Forelimb muscle (tissue), 1 donor: ENCODE measurements around the gene CACNG1. TPM values are rescaled to one million over a fixed set of nuclear protein-coding genes. Genes with fewer than 3 reads are reported as not detected.

ENCODE experiments used
- DNase-seq: peaks from one replicate; pipeline ENCODE4 v3.0.0-alpha.2; 2013; ENCODE audit warnings: low read depth
- polyA plus RNA-seq: library from polyadenylated mRNA; unstranded; fragments of 120-200 nt; gene quantifications from one replicate; pipeline ENCODE4 v1.2.1, GENCODE V29; 2013; ENCODE audit not compliant: insufficient read length

The CACNG1 gene, protein sequence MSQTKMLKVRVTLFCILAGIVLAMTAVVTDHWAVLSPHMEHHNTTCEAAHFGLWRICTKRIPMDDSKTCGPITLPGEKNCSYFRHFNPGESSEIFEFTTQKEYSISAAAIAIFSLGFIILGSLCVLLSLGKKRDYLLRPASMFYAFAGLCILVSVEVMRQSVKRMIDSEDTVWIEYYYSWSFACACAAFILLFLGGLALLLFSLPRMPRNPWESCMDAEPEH
- polyA plus RNA-seq = 267 TPM

DNA sequence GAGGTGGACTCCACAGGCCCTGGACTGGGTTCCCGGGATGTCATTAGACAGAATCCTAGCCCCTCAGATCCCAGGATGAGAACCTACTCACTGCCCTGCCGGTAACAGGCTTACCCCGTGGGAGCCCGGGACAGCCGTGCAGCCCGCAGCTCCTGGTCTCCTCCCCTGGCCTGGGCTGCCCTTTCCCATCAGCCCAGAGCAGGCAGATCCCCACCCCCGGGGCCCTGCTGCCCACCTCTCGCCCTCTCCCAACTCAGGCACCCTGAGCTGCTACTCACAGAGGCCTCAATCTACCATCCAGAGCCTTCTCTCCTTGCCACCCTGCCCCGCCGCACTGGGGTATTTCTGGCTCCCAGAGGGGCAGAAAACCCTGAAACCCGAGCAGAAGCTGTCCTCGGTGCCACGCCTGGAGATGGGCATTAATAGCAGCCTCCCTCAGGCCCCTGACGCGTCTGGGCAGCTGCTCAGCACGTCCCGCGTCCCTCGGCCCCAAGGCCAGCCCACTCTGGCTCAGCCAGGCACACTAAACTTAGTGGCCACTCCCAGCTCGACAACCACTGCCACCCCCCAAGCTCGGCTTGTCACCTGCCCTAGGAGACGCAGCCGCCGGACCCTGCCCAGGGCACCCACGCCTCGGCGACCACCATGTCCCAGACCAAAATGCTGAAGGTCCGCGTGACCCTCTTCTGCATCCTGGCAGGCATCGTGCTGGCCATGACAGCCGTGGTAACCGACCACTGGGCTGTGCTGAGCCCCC is at the start of gene CACNG1:
Gene CACNG1, plus strand, starts transcription at position 539 of the 757 bp plus-strand sequence. Its CDS starts 107 bp downstream, at position 646.
- DNase-seq = no peak

GRCh38 chr17:66994930-66995535 is 49.3 kb upstream of the CACNG1 start:
- DNase-seq = no peak

- DNase-seq = no peak
Observed at GRCh38 chr17:66995944-66996343, 48.4 kb upstream of the CACNG1 start.

DNA sequence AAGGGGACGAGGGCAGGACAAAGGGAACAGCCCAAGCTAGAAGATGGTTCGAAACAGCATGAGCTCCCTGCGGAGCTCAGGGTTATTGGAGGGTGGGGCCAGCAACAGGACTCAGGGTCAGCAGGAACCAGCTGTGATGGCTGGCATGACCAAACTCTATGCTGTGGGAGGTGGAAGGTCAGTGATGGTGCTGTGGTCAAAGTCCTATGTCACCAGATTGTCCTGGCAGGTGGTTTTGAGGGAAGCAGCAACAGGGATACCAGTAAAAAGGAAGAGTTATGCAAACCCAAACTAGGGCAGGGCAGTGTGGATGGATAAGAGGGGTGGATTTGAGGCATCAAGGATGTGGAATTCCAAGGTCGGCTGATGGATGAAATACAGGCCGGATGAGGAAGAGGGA is 47.4 kb upstream of the CACNG1 start:
- DNase-seq = no peak

DNA sequence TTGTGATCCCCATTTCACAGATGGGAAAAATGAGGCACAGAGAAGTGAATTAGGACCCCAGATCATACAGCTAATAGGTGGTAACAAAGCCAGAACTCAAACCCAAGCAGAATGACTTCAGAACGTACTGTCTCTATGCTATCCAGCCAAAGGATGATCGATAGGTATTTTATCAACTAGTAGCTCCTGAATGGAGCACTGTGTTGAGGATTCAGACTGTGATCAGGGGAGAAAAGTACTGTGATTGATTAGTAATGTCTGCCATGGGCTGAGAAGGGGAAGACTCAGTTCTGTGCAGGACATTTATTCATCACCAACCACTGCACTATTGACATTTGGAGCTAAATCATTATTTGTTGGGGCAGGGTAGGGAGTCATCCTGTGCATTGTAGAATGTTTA is 41.1 kb upstream of the CACNG1 start:
- no peak for DNase-seq

- DNase-seq = no peak
Observed at GRCh38 chr17:67004181-67004580, 40.2 kb upstream of the CACNG1 start.

- DNase-seq = no peak
Observed at GRCh38 chr17:67007266-67007665, 37.1 kb upstream of the CACNG1 start.

GRCh38 chr17:67008101-67008500 is 36.3 kb upstream of the CACNG1 start:
- no peak for DNase-seq

- DNase-seq = no peak
Observed at GRCh38 chr17:67011527-67012175, 32.7 kb upstream of the CACNG1 start.

DNA sequence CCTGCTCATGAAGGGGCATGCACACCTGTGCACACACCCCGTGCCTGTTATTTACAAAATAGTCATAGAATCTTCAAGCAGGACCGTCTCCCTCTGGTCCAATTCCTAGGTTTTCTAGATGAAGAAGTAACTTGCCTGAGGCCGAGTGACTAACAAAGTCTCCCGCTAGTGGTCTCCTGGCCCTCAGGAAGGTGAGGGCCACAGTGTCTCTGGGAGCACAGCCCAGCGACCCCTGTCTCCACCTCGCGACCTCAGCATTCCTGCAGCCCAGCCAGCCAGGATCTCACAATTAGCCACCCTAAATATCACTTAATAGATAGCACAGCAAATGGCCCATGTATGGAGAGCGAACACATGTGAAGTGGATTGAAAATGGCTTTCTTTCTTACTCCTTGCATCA is 30.5 kb upstream of the CACNG1 start:
- no peak for DNase-seq

- no peak for DNase-seq
Observed at GRCh38 chr17:67015001-67015400, 29.4 kb upstream of the CACNG1 start.

- no peak for DNase-seq
Observed at GRCh38 chr17:67016039-67016762, 28.2 kb upstream of the CACNG1 start.

GRCh38 chr17:67017910-67018309 is 26.4 kb upstream of the CACNG1 start:
- no peak for DNase-seq

DNA sequence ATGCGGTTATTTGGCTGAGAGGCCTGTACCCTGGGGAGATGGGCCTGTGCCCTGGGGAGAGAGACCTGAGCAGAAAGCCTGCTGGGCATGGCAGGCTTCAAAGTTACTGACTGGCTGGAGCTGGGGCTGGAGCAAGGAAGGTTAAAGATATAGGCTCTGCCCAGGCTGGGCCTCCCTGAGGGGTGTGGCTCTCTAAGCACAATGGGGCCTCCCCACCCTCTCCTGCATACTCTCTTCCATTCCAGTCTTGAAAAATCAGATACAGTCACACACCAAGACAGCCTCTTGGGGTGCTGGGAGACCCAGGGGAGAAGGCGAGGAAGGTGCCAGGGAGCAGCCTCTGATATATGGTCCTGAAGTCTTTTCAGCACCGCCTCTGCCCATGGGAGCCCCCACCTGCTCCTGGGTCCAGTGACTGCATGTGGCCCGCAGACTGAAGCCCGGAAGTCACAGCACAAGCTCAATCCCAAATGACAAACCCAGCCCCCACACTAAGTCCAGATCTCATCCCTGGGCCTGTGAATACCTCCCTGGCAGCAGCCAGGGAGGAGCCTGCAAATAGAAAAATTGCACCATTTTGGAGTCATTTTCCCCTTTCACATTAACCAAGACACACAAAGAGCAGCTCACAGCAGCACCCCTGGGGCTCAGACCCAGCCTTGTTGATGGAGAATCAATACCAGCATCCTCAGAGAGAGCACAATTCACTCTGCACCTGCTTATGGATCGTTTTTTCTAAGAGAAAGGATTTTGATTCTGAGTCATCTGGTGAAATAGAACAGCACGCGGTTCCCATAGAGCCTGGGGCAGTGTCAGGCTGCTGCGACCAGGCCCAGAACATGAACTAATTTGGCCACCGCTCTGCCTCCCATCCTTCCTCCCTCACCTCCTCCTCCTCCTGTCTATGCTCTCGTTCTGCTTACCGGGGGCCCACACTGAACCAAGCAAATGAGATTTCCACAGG is 25.6 kb upstream of the CACNG1 start:
- no peak for DNase-seq

DNA sequence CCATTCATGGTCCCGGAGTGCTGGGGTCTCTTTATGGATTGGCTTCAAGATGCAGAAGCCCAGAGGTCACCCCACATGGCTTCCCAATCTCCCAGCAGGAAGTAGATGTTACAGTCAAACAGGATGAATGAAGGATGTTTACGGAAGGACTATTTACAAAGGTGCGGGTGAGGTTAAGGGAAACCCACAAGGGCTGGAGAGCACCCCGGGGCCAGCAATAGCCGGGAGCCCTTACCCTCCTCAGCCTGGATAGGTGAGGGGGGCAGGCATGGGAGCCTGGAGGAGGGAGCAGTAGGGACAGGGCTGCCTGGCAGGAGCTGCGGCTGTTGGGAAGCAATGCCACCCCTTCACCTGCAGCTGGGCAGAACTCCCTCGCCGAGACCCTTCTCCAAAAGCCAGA is 24.5 kb upstream of the CACNG1 start:
- no peak for DNase-seq

GRCh38 chr17:67020293-67020766 is 24.0 kb upstream of the CACNG1 start:
- DNase-seq = no peak

GRCh38 chr17:67021196-67021595 is 23.2 kb upstream of the CACNG1 start:
- DNase-seq = no peak

DNA sequence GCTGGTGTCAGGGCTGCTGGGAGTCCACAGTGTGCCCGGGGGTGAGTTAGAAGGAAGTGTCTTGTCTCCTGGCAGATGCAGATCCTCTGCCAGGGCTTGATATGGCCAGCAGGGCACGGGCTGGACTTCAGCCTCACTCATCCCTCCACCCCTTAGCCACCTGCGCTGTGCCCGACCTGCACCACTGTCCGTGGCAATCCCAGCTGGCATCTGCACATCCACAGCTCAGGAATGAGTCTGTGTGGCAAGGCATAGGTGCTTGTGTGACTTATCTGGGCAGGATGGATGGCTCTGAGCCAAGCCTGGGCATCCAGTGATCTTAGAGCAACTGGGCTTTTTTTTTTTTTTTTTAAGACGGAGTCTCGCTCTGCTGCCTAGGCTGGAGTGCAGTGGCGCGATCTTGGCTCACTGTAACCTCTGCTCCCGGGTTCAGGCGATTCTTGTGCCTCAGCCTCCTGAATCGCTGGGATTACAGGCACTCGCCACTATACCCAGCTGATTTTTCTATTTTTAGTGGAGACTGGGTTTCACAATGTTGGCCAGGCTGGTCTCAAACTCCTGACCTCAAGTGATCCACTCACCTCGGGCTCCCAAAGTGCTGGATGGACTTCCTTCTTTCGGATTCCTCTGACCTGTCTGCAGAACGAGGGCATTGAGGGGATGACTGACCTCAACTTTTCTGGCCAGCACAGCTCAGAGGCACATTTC is 22.5 kb upstream of the CACNG1 start:
- no peak for DNase-seq

GRCh38 chr17:67022451-67022810 is 21.9 kb upstream of the CACNG1 start:
- DNase-seq = no peak

DNA sequence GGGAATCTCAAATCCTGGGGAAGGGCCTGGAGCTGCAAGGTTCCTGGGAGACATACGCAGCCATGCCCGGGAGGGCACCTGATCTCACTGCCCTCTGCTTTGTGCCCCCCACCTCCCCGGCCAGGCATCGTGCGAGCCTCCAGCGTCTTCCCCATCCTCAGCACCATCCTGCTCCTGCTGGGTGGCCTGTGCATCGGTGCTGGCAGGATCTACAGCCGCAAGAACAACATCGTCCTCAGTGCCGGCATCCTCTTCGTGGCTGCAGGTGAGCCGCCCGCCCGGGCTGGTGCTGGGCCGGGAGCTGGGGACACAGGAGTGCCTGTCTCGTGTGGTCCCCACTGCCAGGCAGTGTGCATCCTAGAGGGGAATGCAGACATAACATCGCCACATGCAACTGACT is 19.6 kb upstream of the CACNG1 start:
- no peak for DNase-seq
